ENCODE measurements around the gene ADGRL3. TPM values are rescaled to one million over a fixed set of nuclear protein-coding genes. Genes with fewer than 3 reads are reported as not detected.

ADGRL3 gene
- total RNA-seq, 4 donors from 2014 or later = 0.67 to 4.6 (median 1.6) TPM

GRCh38 chr4:61407642-61408618, 207.8 kb downstream of the ADGRL3 start:
- Histone ChIP-seq H3K4me3 (replicated peaks in 1 of 3) (no peak overlapping the region), H3K4me1 (no peaks in the 10 kb centered on the region), H3K36me3 (no peaks in the 10 kb centered on the region), H3K27me3 (no peaks in the 10 kb centered on the region), H3K9me3 (no peaks in the 10 kb centered on the region), H3K27ac (no peak overlapping the region)
- intact Hi-C loops (cut with DNase I) = no loop called here
- WGBS, 2 donors = 74 to 75% methylated on average over 7 of the region's 7 CpGs
- no peak for TF ChIP-seq CTCF (IDR thresholded peaks at IDR 0.05)
- no peak for TF ChIP-seq POLR2A (IDR thresholded peaks at IDR 0.05)
- no peak for DNase-seq

GRCh38 chr4:61408861-61409260, 208.7 kb downstream of the ADGRL3 start:
- no peak overlapping the region for H3K4me3 ChIP-seq (replicated peaks in 1 of 3)
- H3K27me3 ChIP-seq = no peaks in the 10 kb centered on the region
- TF ChIP-seq POLR2A (IDR thresholded peaks at IDR 0.05) (no peak), CTCF (IDR thresholded peaks at IDR 0.05) (no peak)
- intact Hi-C loops (cut with DNase I) = no loop called here
- H3K36me3 ChIP-seq = no peaks in the 10 kb centered on the region
- DNase-seq = no peak
- H3K4me1 ChIP-seq = no peaks in the 10 kb centered on the region
- H3K27ac ChIP-seq = no peak overlapping the region
- H3K9me3 ChIP-seq = no peaks in the 10 kb centered on the region

- TF ChIP-seq CTCF (IDR thresholded peaks at IDR 0.05) (no peak), POLR2A (IDR thresholded peaks at IDR 0.05) (no peak)
- Histone ChIP-seq H3K36me3 (no peaks in the 10 kb centered on the region), H3K4me1 (no peaks in the 10 kb centered on the region), H3K27me3 (no peaks in the 10 kb centered on the region), H3K27ac (no peak overlapping the region), H3K9me3 (no peaks in the 10 kb centered on the region), H3K4me3 (replicated peaks in 1 of 3) (no peak overlapping the region)
- 88 to 100% methylated on average over 1 of the region's 1 CpG for WGBS, 2 donors
- intact Hi-C loops (cut with DNase I) = no loop called here
- no peak for DNase-seq
Observed at GRCh38 chr4:61411241-61411640, 211.1 kb downstream of the ADGRL3 start.

- Histone ChIP-seq H3K27ac (no peak overlapping the region), H3K27me3 (no peaks in the 10 kb centered on the region), H3K4me3 (replicated peaks in 1 of 3) (no peak overlapping the region), H3K4me1 (no peaks in the 10 kb centered on the region), H3K9me3 (no peaks in the 10 kb centered on the region), H3K36me3 (no peaks in the 10 kb centered on the region)
- no peak for TF ChIP-seq CTCF (IDR thresholded peaks at IDR 0.05)
- TF ChIP-seq POLR2A (IDR thresholded peaks at IDR 0.05) = no peak
- intact Hi-C loops (cut with DNase I) = no loop called here
- no peak for DNase-seq
- 89 to 93% methylated on average over 4 of the region's 4 CpGs for WGBS, 2 donors
Observed at GRCh38 chr4:61425315-61425714, 225.2 kb downstream of the ADGRL3 start.

GRCh38 chr4:61426229-61426628, 226.1 kb downstream of the ADGRL3 start:
- WGBS, 2 donors = 75 to 91% methylated on average over 5 of the region's 5 CpGs
- intact Hi-C loops (cut with DNase I) = no loop called here
- Histone ChIP-seq H3K36me3 (no peaks in the 10 kb centered on the region), H3K9me3 (no peaks in the 10 kb centered on the region), H3K27me3 (no peaks in the 10 kb centered on the region), H3K4me3 (replicated peaks in 1 of 3) (no peak overlapping the region), H3K4me1 (no peaks in the 10 kb centered on the region), H3K27ac (no peak overlapping the region)
- DNase-seq = no peak
- TF ChIP-seq CTCF (IDR thresholded peaks at IDR 0.05) (no peak), POLR2A (IDR thresholded peaks at IDR 0.05) (no peak)

All from thyroid gland (tissue), 4 donors.